HFFc6 (cell line): ENCODE data around the gene ZCCHC14. TPM values are rescaled to one million over a fixed set of nuclear protein-coding genes. Genes with fewer than 3 reads are reported as not detected.

Source experiments
- DNase-seq: peaks from one replicate; pipeline ENCODE4 v3.0.0-alpha.2; 2018
- H3K27ac Mint-ChIP-seq: 2 replicates; pipeline ENCODE4 v1.8.0; 2020; ENCODE audit warnings: mild to moderate bottlenecking, mixed read lengths
- H3K27me3 Mint-ChIP-seq: 2 replicates; pipeline ENCODE4 v1.8.0; 2021; ENCODE audit warnings: mild to moderate bottlenecking, moderate library complexity, mixed read lengths; ENCODE audit not compliant: insufficient read depth
- H3K36me3 Mint-ChIP-seq: 2 replicates; pipeline ENCODE4 v1.8.0; 2021; ENCODE audit warnings: low read depth, mixed read lengths
- H3K4me1 Mint-ChIP-seq: 2 replicates; pipeline ENCODE4 v1.8.0; 2020; ENCODE audit warnings: low read depth, mixed read lengths
- H3K4me3 Mint-ChIP-seq: 2 replicates; pipeline ENCODE4 v1.8.0; 2020; ENCODE audit warnings: mild to moderate bottlenecking, moderate library complexity, mixed read lengths
- H3K9me3 Mint-ChIP-seq: 2 replicates; pipeline ENCODE4 v1.8.0; 2020; ENCODE audit warnings: mild to moderate bottlenecking, mixed read lengths
- CTCF ChIP-seq: fragments of 200-600 bp; sonication (generic); IDR thresholded peaks from 2 replicates; pipeline ENCODE4 v1.5.0; 2021; ENCODE audit warnings: antibody characterized with exemption, mild to moderate bottlenecking
- total RNA-seq, 6 experiments: library from RNA; stranded (reverse); fragmentation: NEBNext Ultra II Directional; extraction: Animal tissue kit (Norgen Biotek cat#: 25700); gene quantifications; 2 replicates in 1 of 6; 3 replicates in 5 of 6; pipeline ENCODE4 v1.2.3, GENCODE V29; 2021

Gene ZCCHC14
- total RNA-seq, 6 experiments from 2014 or later = 10.6 to 13.7 (median 13.3) TPM

- no peak overlapping the region; the same call in 1 of the 2 replicates for H3K27ac Mint-ChIP-seq
- H3K27me3 Mint-ChIP-seq = peaks cover 4% of the 10 kb centered on the region
- peaks cover 16% of the 10 kb centered on the region for H3K36me3 Mint-ChIP-seq
- no peak overlapping the region for H3K4me3 Mint-ChIP-seq
- H3K4me1 Mint-ChIP-seq = peaks cover 48% of the 10 kb centered on the region
- no peak for TF ChIP-seq CTCF
- no peak for DNase-seq
- no peaks in the 10 kb centered on the region for H3K9me3 Mint-ChIP-seq
Observed at GRCh38 chr16:87459027-87459426, 33.8 kb downstream of the ZCCHC14 start.

- Mint-ChIP-seq H3K27me3 (peaks cover 4% of the 10 kb centered on the region), H3K9me3 (no peaks in the 10 kb centered on the region), H3K27ac (peak overlapping the region; percentile 84), H3K4me3 (peak overlapping the region; percentile 53; the same call in 1 of the 2 replicates), H3K4me1 (peaks cover 47% of the 10 kb centered on the region), H3K36me3 (peaks cover 20% of the 10 kb centered on the region)
- no peak for TF ChIP-seq CTCF
- no peak for DNase-seq
Observed at GRCh38 chr16:87458424-87458915, 34.4 kb downstream of the ZCCHC14 start.

GRCh38 chr16:87457709-87458423 lies 35.0 kb downstream of the ZCCHC14 start:
- no peaks in the 10 kb centered on the region for H3K9me3 Mint-ChIP-seq
- H3K36me3 Mint-ChIP-seq = peaks cover 20% of the 10 kb centered on the region
- peaks cover 4% of the 10 kb centered on the region for H3K27me3 Mint-ChIP-seq
- DNase-seq = peak; percentile 97
- peak overlapping the region; percentile 53 for H3K4me3 Mint-ChIP-seq
- H3K27ac Mint-ChIP-seq = peak overlapping the region; percentile 84
- TF ChIP-seq CTCF = no peak
- H3K4me1 Mint-ChIP-seq = peaks cover 44% of the 10 kb centered on the region

- Mint-ChIP-seq H3K36me3 (peaks cover 27% of the 10 kb centered on the region), H3K4me3 (peak overlapping the region; percentile 53), H3K9me3 (no peaks in the 10 kb centered on the region), H3K27me3 (peaks cover 4% of the 10 kb centered on the region), H3K27ac (peak overlapping the region; percentile 84), H3K4me1 (peaks cover 44% of the 10 kb centered on the region)
- peak; percentile 61 for DNase-seq
- no peak for TF ChIP-seq CTCF
Observed at GRCh38 chr16:87457061-87457611, 35.7 kb downstream of the ZCCHC14 start.

- peaks cover 36% of the 10 kb centered on the region for H3K36me3 Mint-ChIP-seq
- H3K27ac Mint-ChIP-seq = no peak overlapping the region
- no peak for TF ChIP-seq CTCF
- no peaks in the 10 kb centered on the region for H3K9me3 Mint-ChIP-seq
- peaks cover 33% of the 10 kb centered on the region for H3K4me1 Mint-ChIP-seq
- peaks cover 3% of the 10 kb centered on the region; the same call in 1 of the 2 replicates for H3K27me3 Mint-ChIP-seq
- no peak for DNase-seq
- no peak overlapping the region for H3K4me3 Mint-ChIP-seq
Observed at GRCh38 chr16:87454391-87454790, 38.4 kb downstream of the ZCCHC14 start.
